ENCODE data around the gene LSM4.

The LSM4 gene

DNA sequence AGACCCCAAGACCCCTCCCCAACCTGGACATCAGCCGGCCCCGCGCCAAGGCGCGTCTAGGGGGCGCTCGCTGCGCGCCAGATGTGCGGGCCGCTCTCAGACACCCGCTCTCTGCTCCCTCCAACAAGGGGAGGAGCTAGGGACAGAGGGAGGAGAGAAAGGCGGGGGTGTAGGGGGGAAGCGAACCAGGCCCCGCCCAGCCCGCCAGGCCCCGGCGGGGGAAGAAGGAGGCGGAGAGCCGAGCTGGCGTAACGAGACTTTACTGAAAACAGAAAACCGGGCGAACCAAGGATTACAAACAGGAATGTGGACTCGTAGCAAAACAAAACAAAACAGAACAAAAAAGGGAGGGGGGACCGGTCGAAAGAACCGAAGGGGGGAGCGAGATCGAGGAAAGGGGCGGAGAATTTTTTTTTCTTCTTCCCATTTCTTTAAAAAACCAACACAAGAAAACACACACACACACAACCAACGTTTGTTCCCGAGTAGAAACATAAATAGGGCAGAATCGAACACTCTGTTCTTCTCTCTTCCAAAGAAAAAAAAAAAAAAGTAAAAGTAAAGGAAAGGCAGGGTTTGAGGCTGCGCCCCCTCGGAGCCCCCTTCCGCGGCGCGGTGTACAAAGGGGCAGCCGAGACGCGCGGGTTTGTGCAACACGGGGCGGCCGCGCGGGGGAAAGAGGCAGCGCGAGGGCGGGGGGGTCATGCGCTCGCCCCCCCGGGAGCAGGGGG, 43.2 kb downstream of the LSM4 start (continued):
- TF ChIP-seq ZNF335 (tag by site-specific recombination; conservative IDR thresholded peaks at IDR 0.05) (peak; percentile 46; the same call in 1 of the 2 replicates), ZNF37A (tag by site-specific recombination; IDR thresholded peaks at IDR 0.05) (no peak), SP3 (tag by site-specific recombination; IDR thresholded peaks at IDR 0.05) (peak; percentile 92), MYNN (tag by site-specific recombination; IDR thresholded peaks at IDR 0.05; ENCODE audit: borderline replicate concordance) (no peak), ZNF654 (tag by site-specific recombination; IDR thresholded peaks at IDR 0.05; ENCODE audit: low read depth) (peak; percentile 49), PATZ1 (tag by site-specific recombination; IDR thresholded peaks at IDR 0.05) (peak; percentile 93), OVOL3 (tag by site-specific recombination; IDR thresholded peaks at IDR 0.05) (no peak), ZNF561 (tag by site-specific recombination; IDR thresholded peaks at IDR 0.05; ENCODE audit: borderline replicate concordance) (no peak), RBAK (tag by site-specific recombination; IDR thresholded peaks at IDR 0.05) (no peak), ZNF530 (tag by site-specific recombination; IDR thresholded peaks at IDR 0.05; ENCODE audit: low read depth) (no peak), ZNF239 (tag by site-specific recombination; IDR thresholded peaks at IDR 0.05) (no peak), ZNF677 (tag by site-specific recombination; IDR thresholded peaks at IDR 0.05) (no peak), GLI2 (tag by site-specific recombination; IDR thresholded peaks at IDR 0.05; ENCODE audit: borderline replicate concordance, low read depth) (no peak), KLF9 (tag by site-specific recombination; IDR thresholded peaks at IDR 0.05; ENCODE audit: low read depth) (peak; percentile 70), HIC1 (tag by site-specific recombination; IDR thresholded peaks at IDR 0.05) (no peak), ZNF791 (tag by site-specific recombination; IDR thresholded peaks at IDR 0.05) (no peak), ZNF423 (tag by site-specific recombination; IDR thresholded peaks at IDR 0.05) (no peak), ZNF629 (tag by site-specific recombination; IDR thresholded peaks at IDR 0.05) (peak; percentile 77), ZNF19 (tag by site-specific recombination; IDR thresholded peaks at IDR 0.05; ENCODE audit: low read depth) (no peak), ZNF544 (tag by site-specific recombination; IDR thresholded peaks at IDR 0.05) (no peak), ZNF169 (tag by site-specific recombination; IDR thresholded peaks at IDR 0.05) (no peak), ZNF777 (tag by site-specific recombination; IDR thresholded peaks at IDR 0.05; ENCODE audit: borderline replicate concordance) (no peak), ZNF416 (tag by site-specific recombination; IDR thresholded peaks at IDR 0.05) (no peak), ZNF776 (tag by site-specific recombination; IDR thresholded peaks at IDR 0.05; ENCODE audit: borderline replicate concordance) (no peak), BCL11B (tag by site-specific recombination; IDR thresholded peaks at IDR 0.05; ENCODE audit: low read depth) (peak; percentile 29; the same call in 1 of the 2 replicates)
- TF ChIP-seq, protein P1, sequence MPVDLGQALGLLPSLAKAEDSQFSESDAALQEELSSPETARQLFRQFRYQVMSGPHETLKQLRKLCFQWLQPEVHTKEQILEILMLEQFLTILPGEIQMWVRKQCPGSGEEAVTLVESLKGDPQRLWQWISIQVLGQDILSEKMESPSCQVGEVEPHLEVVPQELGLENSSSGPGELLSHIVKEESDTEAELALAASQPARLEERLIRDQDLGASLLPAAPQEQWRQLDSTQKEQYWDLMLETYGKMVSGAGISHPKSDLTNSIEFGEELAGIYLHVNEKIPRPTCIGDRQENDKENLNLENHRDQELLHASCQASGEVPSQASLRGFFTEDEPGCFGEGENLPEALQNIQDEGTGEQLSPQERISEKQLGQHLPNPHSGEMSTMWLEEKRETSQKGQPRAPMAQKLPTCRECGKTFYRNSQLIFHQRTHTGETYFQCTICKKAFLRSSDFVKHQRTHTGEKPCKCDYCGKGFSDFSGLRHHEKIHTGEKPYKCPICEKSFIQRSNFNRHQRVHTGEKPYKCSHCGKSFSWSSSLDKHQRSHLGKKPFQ (tag by site-specific recombination; IDR thresholded peaks at IDR 0.05), result no peak
- TF ChIP-seq, protein P2, sequence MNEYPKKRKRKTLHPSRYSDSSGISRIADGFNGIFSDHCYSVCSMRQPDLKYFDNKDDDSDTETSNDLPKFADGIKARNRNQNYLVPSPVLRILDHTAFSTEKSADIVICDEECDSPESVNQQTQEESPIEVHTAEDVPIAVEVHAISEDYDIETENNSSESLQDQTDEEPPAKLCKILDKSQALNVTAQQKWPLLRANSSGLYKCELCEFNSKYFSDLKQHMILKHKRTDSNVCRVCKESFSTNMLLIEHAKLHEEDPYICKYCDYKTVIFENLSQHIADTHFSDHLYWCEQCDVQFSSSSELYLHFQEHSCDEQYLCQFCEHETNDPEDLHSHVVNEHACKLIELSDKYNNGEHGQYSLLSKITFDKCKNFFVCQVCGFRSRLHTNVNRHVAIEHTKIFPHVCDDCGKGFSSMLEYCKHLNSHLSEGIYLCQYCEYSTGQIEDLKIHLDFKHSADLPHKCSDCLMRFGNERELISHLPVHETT (tag by site-specific recombination; IDR thresholded peaks at IDR 0.05), result peak; percentile 63; the same call in 1 of the 2 replicates
- TF ChIP-seq, protein P3, sequence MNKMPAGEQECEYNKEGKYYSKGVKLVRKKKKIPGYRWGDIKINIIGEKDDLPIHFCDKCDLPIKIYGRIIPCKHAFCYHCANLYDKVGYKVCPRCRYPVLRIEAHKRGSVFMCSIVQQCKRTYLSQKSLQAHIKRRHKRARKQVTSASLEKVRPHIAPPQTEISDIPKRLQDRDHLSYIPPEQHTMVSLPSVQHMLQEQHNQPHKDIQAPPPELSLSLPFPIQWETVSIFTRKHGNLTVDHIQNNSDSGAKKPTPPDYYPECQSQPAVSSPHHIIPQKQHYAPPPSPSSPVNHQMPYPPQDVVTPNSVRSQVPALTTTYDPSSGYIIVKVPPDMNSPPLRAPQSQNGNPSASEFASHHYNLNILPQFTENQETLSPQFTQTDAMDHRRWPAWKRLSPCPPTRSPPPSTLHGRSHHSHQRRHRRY (tag by site-specific recombination; IDR thresholded peaks at IDR 0.05), result peak; percentile 99
- TF ChIP-seq, protein P4, sequence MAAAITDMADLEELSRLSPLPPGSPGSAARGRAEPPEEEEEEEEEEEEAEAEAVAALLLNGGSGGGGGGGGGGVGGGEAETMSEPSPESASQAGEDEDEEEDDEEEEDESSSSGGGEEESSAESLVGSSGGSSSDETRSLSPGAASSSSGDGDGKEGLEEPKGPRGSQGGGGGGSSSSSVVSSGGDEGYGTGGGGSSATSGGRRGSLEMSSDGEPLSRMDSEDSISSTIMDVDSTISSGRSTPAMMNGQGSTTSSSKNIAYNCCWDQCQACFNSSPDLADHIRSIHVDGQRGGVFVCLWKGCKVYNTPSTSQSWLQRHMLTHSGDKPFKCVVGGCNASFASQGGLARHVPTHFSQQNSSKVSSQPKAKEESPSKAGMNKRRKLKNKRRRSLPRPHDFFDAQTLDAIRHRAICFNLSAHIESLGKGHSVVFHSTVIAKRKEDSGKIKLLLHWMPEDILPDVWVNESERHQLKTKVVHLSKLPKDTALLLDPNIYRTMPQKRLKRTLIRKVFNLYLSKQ (tag by site-specific recombination; IDR thresholded peaks at IDR 0.05; ENCODE audit: borderline replicate concordance), result 0 out of 2 replicates have a peak, but pooled peaks have one; percentile 5
